Glomerular endothelial cell (primary cell): Measurements from ENCODE around the gene TRPM5. TPM values are rescaled to one million over a fixed set of nuclear protein-coding genes. Genes with fewer than 3 reads are reported as not detected.

Source experiments
- DNase-seq: peaks from one replicate; pipeline ENCODE4 v3.0.0-alpha.2; 2011; ENCODE audit warnings: low read depth, low spot score; ENCODE audit errors: extremely low read depth
- total RNA-seq: library from RNA; depleted of rRNA; stranded (reverse); fragments of >200 nt; gene quantifications from 2 replicates; pipeline ENCODE4 v1.2.3, GENCODE V29; 2015

The TRPM5 gene
- total RNA-seq, 1 donor from 2014 or later = not detected

- DNase-seq = no peak
These were observed 20.9 kb downstream of the TRPM5 start for GRCh38 chr11:2423157-2424025.

DNA sequence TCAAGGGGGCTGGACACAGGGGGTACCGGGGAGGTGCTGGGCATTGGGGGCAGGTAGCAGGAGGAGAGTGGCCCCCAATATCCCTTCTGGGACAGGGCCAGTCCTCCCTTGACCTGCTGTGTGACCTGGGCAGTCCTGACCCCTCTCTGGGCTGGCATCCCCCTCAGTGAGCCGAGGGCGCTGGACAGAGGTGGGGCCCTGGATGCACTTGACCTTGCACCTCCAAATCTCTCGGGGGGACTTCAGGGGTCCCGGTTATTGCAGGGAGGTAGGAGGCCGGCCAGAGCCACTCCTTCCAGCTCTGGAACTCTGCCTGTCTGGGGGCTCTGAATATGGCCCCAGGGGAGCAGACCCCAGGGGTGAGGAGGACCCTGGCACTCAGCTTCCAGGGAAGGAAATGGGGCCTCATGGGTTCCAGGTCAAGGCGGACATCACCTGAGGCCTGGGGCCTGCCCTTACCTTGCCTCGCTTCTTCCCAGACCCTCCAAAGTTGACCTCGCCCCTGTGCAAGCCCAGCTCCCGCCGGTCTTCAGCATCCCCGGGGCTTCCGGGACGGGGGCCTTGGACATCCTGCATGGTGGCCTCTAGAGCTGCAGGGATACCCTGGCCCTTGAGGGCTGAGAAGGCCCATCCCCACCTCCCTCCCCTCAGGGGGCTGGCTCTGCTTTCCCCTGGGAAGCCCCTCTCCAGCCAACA is 21.7 kb downstream of the TRPM5 start:
- no peak for DNase-seq

- DNase-seq = no peak
These were observed 22.3 kb downstream of the TRPM5 start for GRCh38 chr11:2421996-2422395.

DNA sequence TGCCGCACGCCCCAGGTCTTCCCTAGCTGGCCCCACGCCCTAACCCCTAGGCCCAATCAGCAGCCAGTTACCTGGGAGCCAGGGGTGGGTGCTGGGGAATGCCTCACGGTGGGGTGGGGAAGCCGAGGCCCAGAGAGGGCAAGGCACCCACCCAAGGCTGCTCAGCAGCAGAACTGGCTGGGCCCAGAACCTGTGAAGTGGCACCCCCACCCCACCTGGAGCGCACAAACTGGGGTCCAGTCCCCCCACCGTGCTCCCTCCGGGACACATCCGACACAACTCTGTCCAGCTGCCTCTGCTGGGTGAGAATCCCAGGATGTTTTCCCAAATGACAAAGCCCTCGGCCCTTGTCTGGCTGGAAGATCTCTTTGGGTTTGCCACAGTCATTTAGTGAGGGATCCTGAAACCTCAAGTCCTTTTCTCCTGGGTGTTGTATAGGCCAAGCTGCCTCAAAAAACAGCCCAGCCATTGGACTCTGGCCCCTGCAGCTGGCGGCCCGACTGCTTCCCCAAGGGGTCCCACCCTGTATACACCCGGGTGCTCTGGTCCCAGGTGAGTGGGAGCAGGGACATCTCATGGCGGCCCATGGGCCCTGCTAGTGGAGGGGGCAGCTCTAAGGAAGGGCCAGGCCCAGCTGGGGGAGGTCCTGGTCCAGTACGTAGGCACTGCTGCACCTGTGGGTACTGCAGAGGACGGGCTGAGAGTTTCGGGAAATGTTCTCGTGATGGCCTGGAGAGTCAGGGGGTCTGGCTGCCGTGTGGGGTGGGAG is 22.9 kb downstream of the TRPM5 start:
- no peak for DNase-seq

- no peak for DNase-seq
These were observed 23.6 kb downstream of the TRPM5 start for GRCh38 chr11:2420502-2421225.

- peak; percentile 34 for DNase-seq
These were observed 24.4 kb downstream of the TRPM5 start for GRCh38 chr11:2419638-2420501.

DNA sequence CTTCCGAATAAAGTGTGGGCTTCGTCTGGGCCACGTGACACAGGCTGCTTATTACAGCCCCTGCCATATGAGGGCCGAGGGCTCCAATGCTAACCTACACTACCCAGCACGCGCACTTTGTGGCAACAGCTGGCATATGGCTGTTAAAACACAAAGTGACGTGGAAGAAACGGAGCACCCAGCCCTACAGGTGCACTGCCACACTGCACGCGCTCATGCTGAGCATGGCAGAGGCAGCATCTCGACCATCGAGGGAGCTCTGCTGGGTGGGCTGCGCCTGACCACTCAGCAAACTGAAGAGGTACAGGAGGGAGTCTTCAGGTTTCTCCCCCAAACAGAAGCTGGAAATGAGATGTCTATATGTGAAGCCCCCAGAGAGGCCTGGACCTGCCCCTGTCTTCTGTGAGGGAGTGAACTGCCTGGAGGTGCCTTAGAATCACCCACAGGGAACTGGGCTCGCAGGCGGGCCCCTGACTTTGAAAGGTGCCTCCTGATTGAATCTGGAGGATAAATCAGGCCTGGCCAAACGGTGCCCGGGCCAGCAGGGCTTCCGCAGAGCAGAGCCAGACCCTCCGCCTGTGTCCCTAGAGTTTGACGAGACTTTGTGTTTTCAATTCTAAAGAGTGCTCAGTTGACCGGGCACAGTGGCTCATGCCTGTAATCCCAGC is 25.5 kb downstream of the TRPM5 start:
- DNase-seq = no peak

DNA sequence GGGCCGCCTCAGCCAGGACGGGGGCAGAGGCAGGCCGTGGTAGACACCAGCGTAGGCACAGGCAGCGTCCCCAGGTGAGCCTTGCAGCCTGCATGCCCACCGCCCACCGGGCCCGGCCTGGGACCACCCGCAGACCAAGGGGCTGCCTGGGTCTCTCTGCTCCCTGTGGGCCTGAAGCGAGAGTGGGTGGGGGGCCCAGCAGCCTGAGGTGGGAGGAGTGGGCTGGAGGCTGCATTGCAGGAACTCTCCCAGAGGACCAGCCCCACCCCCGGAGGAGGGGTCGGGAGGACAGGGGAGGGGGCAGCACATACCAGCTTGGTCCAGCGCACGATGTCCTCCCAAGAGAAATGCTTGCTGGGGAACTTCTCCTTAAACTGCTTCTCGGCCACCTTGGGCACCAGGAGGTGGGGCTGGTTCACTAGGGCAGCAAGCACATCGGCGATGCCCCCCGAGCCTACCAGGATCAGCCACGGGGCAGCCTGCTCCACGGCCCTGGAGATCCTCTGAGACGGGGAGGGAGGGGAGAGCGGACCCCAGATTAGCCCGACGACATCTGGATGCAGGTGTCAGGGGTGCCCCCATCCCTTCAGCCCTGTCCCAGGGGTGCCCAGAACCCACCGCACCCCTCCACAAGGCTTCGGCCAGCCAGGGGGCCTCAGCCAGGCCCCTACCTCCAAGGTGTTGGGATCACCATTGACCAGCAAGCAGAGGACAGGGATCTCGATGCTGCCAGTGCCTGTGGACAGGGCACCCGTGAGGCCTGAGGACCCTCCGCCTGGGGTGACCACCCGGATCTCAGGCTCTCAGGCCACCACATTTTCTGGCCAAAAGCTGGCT is 26.2 kb downstream of the TRPM5 start:
- no peak for DNase-seq

DNA sequence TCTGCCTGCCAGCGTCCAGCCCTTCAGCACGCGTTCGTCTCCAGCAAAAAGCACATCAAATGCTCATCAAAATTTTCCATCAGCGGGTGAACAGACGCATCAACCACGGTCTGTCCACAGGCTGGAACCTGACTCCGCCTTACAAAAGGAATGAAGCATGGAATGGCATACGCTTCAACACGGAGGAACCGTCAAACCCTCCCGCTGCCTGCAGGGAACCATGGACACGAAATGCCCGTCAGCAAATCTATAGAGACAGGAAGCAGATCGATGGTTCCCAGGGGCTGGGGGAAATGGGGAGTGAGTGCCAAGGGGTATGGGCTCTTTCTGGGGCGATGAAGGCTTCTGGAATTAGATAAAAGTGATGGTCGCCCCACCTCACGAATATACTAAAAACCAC is 27.5 kb downstream of the TRPM5 start:
- no peak for DNase-seq

DNA sequence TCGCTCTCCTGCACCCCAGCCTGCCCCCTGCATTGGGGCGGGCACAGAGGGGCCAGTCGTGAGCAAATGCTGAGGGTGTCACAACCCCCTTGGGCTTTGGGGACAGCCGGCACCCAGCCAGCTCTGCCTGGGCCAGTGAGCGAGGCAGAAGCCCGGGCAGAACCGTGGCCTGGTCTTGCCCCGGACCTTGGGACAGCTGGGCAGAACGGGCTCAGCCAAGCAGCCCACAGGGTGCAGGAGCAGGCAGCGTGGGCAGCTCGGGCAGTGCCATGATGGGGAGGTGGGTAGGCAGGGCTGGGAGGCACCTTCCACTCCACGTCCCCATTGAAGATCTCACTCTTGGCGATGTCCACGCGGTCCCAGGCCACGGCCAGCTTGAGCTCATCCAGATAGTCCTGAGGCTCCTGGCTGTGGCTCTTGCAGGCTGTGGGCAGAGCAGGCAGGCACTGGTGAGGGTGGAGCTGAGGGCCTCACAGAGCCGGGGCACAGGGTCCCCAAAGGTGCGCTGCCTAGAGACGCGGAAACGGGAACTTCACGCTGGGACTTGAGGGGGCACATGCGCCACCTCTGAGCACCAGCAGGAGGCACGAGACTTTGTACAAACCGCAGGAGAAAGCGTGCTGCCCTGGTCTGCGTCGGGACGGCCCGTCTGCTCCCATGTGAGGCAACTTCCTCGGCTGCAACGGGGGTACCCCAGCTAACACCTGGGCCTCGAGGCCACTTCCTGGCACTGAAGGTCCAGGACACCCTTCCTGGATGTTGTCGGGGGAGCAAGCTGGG is 28.5 kb downstream of the TRPM5 start:
- no peak for DNase-seq

- DNase-seq = no peak
These were observed 29.1 kb downstream of the TRPM5 start for GRCh38 chr11:2415171-2415570.

DNA sequence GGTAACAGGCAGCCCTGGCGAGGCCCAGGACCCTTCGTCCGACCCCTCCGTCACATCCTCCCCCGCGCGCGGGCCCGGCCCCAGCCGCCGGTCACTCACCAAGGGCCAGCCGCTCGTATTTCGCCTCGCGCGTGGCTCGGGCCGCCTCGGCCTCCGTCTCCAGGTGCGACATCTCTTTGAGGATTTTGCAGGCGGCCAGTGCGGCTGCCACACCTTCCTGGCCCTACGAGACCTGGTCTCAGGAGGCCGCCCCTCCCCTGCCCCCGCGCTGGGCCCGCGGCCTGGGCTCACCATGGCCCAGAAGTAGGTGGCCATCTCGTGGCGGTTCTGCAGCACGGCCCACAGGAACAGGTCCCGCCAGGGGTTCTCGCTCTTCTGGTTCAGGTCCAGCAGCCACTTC is 29.7 kb downstream of the TRPM5 start:
- DNase-seq = no peak

- no peak for DNase-seq
These were observed 30.4 kb downstream of the TRPM5 start for GRCh38 chr11:2413742-2414579.

GRCh38 chr11:2412323-2412722 is 32.0 kb downstream of the TRPM5 start:
- DNase-seq = no peak

DNA sequence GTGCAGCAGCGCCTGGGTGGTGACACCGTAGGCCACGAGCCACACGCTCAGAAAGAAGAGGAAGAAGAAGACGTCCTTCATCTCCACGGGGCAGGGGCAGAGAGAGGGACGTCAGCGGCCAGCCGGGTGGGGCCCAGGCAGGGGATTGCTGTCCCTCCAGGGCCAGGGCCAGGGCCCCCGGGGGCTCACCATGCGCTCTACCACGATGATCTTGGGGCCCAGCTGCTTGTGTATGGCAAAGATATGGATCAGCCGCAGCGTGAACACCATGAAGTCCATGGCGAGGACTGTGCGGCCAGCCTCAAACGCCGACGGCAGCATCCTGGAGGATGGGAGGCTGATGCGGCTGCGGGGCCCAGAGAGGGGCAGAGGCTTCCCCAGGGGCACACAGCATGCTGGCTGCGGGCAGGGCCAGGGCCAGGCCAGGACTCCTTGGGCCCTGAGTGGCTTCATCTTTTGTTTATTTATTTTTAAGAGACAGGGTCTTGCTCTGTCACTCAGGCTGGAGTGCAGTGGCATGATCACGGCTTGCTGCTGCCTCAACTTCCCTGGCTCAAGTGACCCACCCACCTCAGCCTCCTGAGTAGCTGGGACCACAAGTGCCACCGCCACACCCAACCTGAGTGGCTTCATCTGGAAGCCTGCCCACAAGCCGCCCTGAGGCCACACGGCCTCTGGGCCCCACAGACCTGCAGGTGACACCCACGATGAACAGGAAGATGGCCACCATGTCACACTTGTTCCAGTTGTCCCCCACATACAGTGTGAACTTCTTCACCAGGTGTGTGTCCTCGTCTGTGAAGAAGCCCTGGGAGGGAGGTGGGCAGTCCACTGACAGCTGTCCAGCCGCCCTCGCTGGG is 32.6 kb downstream of the TRPM5 start:
- DNase-seq = no peak

DNA sequence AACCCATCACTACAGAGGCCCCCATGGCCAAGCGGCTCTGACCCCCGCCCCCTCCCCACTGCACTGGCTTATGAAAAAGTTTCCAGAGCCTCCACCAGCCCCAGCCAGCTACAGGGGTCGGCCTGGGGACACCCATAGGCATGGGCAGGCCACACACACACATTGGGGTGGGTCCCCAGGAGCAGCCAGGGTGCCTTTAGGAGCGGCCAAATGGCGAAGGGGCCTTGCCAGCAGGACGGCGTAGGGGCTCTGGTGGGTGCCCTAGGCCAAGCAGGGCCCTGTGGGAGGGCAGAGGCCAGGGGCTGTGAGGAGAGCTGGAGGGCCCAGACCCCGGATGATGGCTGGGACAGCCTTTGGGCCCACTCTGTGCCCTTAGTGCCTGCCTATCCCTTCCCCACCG is 33.7 kb downstream of the TRPM5 start:
- DNase-seq = no peak
